HepG2 (cell line): Measurements from ENCODE around the gene SYNGR2. TPM values are rescaled to one million over a fixed set of nuclear protein-coding genes. Genes with fewer than 3 reads are reported as not detected.
A peak's percentile ranks its signal among the peaks of the same experiment; 100 is the strongest.

Source experiments
- ATF7 ChIP-seq, 2 experiments: fragments of 450-650 bp in 1 of 2; sonication (generic) in 1 of 2; formaldehyde crosslinking in 1 of 2; IDR thresholded peaks; 2 replicates each; pipeline versions ENCODE4 v1.4.0 to v1.6.1; 2016 to 2020; ENCODE audit warnings: antibody characterized with exemption in 1 of 2, mild to moderate bottlenecking in 1 of 2, missing genetic modification reagents in 1 of 2
- HHEX ChIP-seq: IDR thresholded peaks from 2 replicates; pipeline ENCODE4 v1.6.1; 2016; ENCODE audit warnings: control low read depth
- HNRNPUL1 ChIP-seq: fragments of 200-400 bp; formaldehyde crosslinking; IDR thresholded peaks from 2 replicates; pipeline ENCODE4 v1.6.1; 2017; ENCODE audit warnings: low read depth, mild to moderate bottlenecking, low read length, moderate library complexity
- KDM5B ChIP-seq: sonication (generic); formaldehyde crosslinking; IDR thresholded peaks from 2 replicates; pipeline ENCODE4 v1.4.0; 2020; ENCODE audit warnings: missing genetic modification reagents, mild to moderate bottlenecking, borderline replicate concordance
- MED8 ChIP-seq: sonication (generic); formaldehyde crosslinking; IDR thresholded peaks from 2 replicates; pipeline ENCODE4 v1.8.1; 2023; ENCODE audit warnings: mild to moderate bottlenecking, missing genetic modification reagents; ENCODE audit not compliant: insufficient replicate concordance
- NFKBIZ ChIP-seq: IDR thresholded peaks from 2 replicates; pipeline ENCODE4 v1.6.1; 2018; ENCODE audit warnings: missing genetic modification reagents, missing compliant biosample characterization
- NPAS2 ChIP-seq: sonication (generic); formaldehyde crosslinking; IDR thresholded peaks from 2 replicates; pipeline ENCODE4 v1.8.0; 2022; ENCODE audit warnings: mild to moderate bottlenecking, missing genetic modification reagents, borderline replicate concordance
- RBM22 ChIP-seq: fragments of 200-400 bp; formaldehyde crosslinking; optimal IDR thresholded peaks from 2 replicates; pipeline ENCODE3; 2017; ENCODE audit warnings: mild to moderate bottlenecking, low read length, moderate library complexity
- SALL1 ChIP-seq: sonication (generic); formaldehyde crosslinking; IDR thresholded peaks from 2 replicates; pipeline ENCODE4 v1.8.0; 2022; ENCODE audit warnings: mild to moderate bottlenecking, missing genetic modification reagents
- SAP130 ChIP-seq: IDR thresholded peaks from 2 replicates; pipeline ENCODE4 v1.6.1; 2016; ENCODE audit warnings: low read depth
- TBX2 ChIP-seq: sonication (generic); formaldehyde crosslinking; IDR thresholded peaks from 2 replicates; pipeline ENCODE4 v1.5.0; 2020; ENCODE audit warnings: missing genetic modification reagents, mild to moderate bottlenecking, borderline replicate concordance
- ZBTB42 ChIP-seq: sonication (generic); formaldehyde crosslinking; IDR thresholded peaks from 2 replicates; pipeline ENCODE4 v1.5.0; 2020; ENCODE audit warnings: mild to moderate bottlenecking, missing genetic modification reagents
- ZNF276 ChIP-seq: sonication (generic); formaldehyde crosslinking; IDR thresholded peaks from 2 replicates; pipeline ENCODE4 v1.4.0; 2020; ENCODE audit warnings: mild to moderate bottlenecking, low read depth, missing genetic modification reagents
- ZNF280D ChIP-seq: sonication (generic); formaldehyde crosslinking; IDR thresholded peaks from 2 replicates; pipeline ENCODE4 v1.5.1; 2020; ENCODE audit warnings: mild to moderate bottlenecking, missing genetic modification reagents
- ZNF776 ChIP-seq: sonication (generic); formaldehyde crosslinking; IDR thresholded peaks from 2 replicates; pipeline ENCODE4 v1.4.0; 2020; ENCODE audit warnings: mild to moderate bottlenecking, missing genetic modification reagents
- ZNF780A ChIP-seq: sonication (generic); formaldehyde crosslinking; IDR thresholded peaks from 2 replicates; pipeline ENCODE4 v1.8.0; 2022; ENCODE audit warnings: mild to moderate bottlenecking, missing genetic modification reagents, moderate library complexity
- ZNF891 ChIP-seq: sonication (generic); formaldehyde crosslinking; IDR thresholded peaks from 2 replicates; pipeline ENCODE4 v1.5.0; 2020; ENCODE audit warnings: mild to moderate bottlenecking, missing genetic modification reagents
- polyA plus RNA-seq, 8 experiments: library from polyadenylated mRNA; depleted of rRNA in 3 of 8; stranded (reverse) in 7 of 8; unstranded in 1 of 8; fragments of >200 nt; fragmentation: Illumina TruSeq in 4 of 8; extraction: Trizol in 4 of 8; gene quantifications; 2 replicates each; pipeline versions ENCODE4 v1.2.1 to v1.2.3, GENCODE V29; 2011 to 2016; ENCODE audit warnings: low read depth in 4 of 8, missing spikeins in 1 of 8, mixed read lengths in 1 of 8; ENCODE audit not compliant: insufficient read depth in 1 of 8
- total RNA-seq, 5 experiments: library from RNA; depleted of rRNA; stranded (reverse); fragments of >200 nt; fragmentation: Illumina TruSeq; extraction: Trizol; gene quantifications; 2 replicates each; pipeline ENCODE4 v1.2.3, GENCODE V29; 2016; ENCODE audit warnings: low read depth in 1 of 5
- TF ChIP-seq, protein P1 (sequence below): sonication (generic); formaldehyde crosslinking; IDR thresholded peaks from 2 replicates; pipeline ENCODE4 v1.4.0; 2020; ENCODE audit warnings: mild to moderate bottlenecking, missing genetic modification reagents

The SYNGR2 gene
- total and polyA plus RNA-seq, 2 of the 13 experiments (the other 11 are each of a cell fraction or from before 2014, with no cell fraction given), result 46.7 to 170 TPM

DNA sequence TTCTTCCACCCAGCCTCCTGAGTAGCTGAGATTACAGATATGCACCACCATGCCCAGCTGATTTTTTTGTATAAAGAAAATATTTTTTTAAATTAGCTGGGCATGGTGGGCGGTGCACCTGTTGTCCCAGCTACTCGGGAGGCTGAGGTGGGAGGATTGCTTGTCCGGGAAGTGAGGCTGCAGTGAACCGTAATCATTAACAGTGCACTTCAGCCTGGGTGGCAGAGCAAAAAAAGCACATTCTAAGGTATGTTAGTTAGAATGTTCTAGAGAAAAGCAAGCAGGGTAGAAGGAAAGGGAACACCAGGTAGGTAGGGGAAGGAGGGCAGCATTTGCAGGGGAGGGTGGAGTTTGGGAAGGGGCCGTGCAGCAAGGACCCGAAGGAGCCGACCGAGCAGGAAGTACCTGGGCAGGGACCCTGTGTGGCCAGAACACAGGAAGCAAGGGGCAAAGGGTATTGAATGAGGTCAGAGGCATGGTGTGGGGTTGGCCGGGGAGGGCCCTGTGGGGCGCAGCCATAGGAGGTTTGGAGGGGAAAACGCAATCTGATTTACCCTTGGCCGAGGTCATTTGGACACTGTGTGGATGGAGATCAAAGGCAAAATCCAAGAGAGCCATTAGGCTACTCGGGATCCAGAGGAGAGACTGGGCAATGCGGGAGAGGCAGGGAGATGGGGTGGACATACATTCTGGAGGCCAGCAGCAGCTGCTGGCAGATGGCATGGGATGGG lies 19.9 kb upstream of the SYNGR2 start (continued):
- TF ChIP-seq ZNF891 (CRISPR knock-in tag) (no peak), HHEX (CRISPR knock-in tag) (no peak), SAP130 (CRISPR knock-in tag) (peak; percentile 54), NPAS2 (CRISPR knock-in tag) (no peak), SALL1 (CRISPR knock-in tag) (peak; percentile 81), KDM5B (CRISPR knock-in tag) (no peak), MED8 (CRISPR knock-in tag) (no peak), ATF7 (IDR thresholded peaks at IDR 0.05) (peak; percentile 34; the same call in 1 of the 2 replicates), ATF7 (CRISPR knock-in tag; IDR thresholded peaks at IDR 0.05) (peak; percentile 90), HNRNPUL1 (no peak), ZNF276 (CRISPR knock-in tag) (no peak), NFKBIZ (no peak), ZNF280D (CRISPR knock-in tag) (no peak), ZNF780A (CRISPR knock-in tag) (no peak), ZNF776 (CRISPR knock-in tag) (no peak), TBX2 (peak; percentile 67; the same call in 1 of the 2 replicates), ZBTB42 (CRISPR knock-in tag) (no peak), RBM22 (no peak)
- TF ChIP-seq, protein P1, sequence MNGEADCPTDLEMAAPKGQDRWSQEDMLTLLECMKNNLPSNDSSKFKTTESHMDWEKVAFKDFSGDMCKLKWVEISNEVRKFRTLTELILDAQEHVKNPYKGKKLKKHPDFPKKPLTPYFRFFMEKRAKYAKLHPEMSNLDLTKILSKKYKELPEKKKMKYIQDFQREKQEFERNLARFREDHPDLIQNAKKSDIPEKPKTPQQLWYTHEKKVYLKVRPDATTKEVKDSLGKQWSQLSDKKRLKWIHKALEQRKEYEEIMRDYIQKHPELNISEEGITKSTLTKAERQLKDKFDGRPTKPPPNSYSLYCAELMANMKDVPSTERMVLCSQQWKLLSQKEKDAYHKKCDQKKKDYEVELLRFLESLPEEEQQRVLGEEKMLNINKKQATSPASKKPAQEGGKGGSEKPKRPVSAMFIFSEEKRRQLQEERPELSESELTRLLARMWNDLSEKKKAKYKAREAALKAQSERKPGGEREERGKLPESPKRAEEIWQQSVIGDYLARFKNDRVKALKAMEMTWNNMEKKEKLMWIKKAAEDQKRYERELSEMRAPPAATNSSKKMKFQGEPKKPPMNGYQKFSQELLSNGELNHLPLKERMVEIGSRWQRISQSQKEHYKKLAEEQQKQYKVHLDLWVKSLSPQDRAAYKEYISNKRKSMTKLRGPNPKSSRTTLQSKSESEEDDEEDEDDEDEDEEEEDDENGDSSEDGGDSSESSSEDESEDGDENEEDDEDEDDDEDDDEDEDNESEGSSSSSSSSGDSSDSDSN (CRISPR knock-in tag), result peak; percentile 50; the same call in 1 of the 2 replicates
